Gastroesophageal sphincter (tissue), 3 donors: ENCODE results near the gene PATL2.

ENCODE experiments used
- CTCF ChIP-seq, 4 experiments: fragments of 200-600 bp in 2 of 4; fragments of 450-650 bp in 2 of 4; sonication (generic) in 1 of 4; IDR thresholded peaks; one replicate each; pipeline ENCODE4 v1.5.1; 2017 to 2019; ENCODE audit warnings: antibody characterized with exemption in 4 of 4, mild to moderate bottlenecking in 2 of 4, moderate library complexity in 2 of 4
- POLR2A ChIP-seq, 2 donors: fragments of 450-650 bp; IDR thresholded peaks; one replicate each; pipeline ENCODE4 v1.6.1; 2017; ENCODE audit warnings: antibody characterized with exemption in 2 of 2, mild to moderate bottlenecking in 2 of 2, moderate library complexity in 1 of 2

- TF ChIP-seq CTCF (IDR thresholded peaks at IDR 0.05): no peak
- no peak for TF ChIP-seq POLR2A (IDR thresholded peaks at IDR 0.05)
Observed at GRCh38 chr15:44616974-44617373, 94.1 kb downstream of the PATL2 start.
